HepG2 (cell line): ENCODE data around the gene ZCCHC3. TPM values are rescaled to one million over a fixed set of nuclear protein-coding genes. Genes with fewer than 3 reads are reported as not detected.
A peak's percentile ranks its signal among the peaks of the same experiment; 100 is the strongest.

Experiments
- ATF7-NPFF ChIP-seq: sonication (generic); formaldehyde crosslinking; IDR thresholded peaks from 2 replicates; pipeline ENCODE4 v1.8.1; 2023; ENCODE audit warnings: mild to moderate bottlenecking, low read depth, missing genetic modification reagents, moderate library complexity
- CBFB ChIP-seq: sonication (generic); formaldehyde crosslinking; IDR thresholded peaks from 2 replicates; pipeline ENCODE4 v1.4.0; 2020; ENCODE audit warnings: missing genetic modification reagents
- GABPB1 ChIP-seq: IDR thresholded peaks from 2 replicates; pipeline ENCODE4 v1.6.1; 2016; ENCODE audit warnings: mild to moderate bottlenecking, missing genetic modification reagents, moderate library complexity, missing compliant biosample characterization
- MEIS1 ChIP-seq: sonication (generic); formaldehyde crosslinking; IDR thresholded peaks from 2 replicates; pipeline ENCODE4 v1.9.0; 2021; ENCODE audit warnings: mild to moderate bottlenecking, missing genetic modification reagents, moderate library complexity, borderline replicate concordance
- RARG ChIP-seq: sonication (generic); formaldehyde crosslinking; IDR thresholded peaks from 2 replicates; pipeline ENCODE4 v1.4.0; 2020; ENCODE audit warnings: low read depth, mild to moderate bottlenecking, missing genetic modification reagents
- TCF7 ChIP-seq: sonication (generic); IDR thresholded peaks from 2 replicates; pipeline ENCODE4 v1.6.1; 2016; ENCODE audit warnings: antibody characterized with exemption, low read depth
- TSC22D2 ChIP-seq: sonication (generic); formaldehyde crosslinking; IDR thresholded peaks from 2 replicates; pipeline ENCODE4 v1.5.1; 2020; ENCODE audit warnings: missing genetic modification reagents, mild to moderate bottlenecking, borderline replicate concordance
- ZFP36L1 ChIP-seq: sonication (generic); formaldehyde crosslinking; IDR thresholded peaks from 2 replicates; pipeline ENCODE4 v1.8.0; 2022; ENCODE audit warnings: mild to moderate bottlenecking, missing genetic modification reagents, moderate library complexity
- ZNF552 ChIP-seq: sonication (generic); formaldehyde crosslinking; IDR thresholded peaks from 2 replicates; pipeline ENCODE4 v1.9.0; 2022; ENCODE audit warnings: missing genetic modification reagents, mild to moderate bottlenecking, borderline replicate concordance
- ZNF557 ChIP-seq: sonication (generic); formaldehyde crosslinking; IDR thresholded peaks from 2 replicates; pipeline ENCODE4 v1.4.0; 2020; ENCODE audit warnings: missing genetic modification reagents
- ZNF558 ChIP-seq: sonication (generic); formaldehyde crosslinking; IDR thresholded peaks from 2 replicates; pipeline ENCODE4 v1.9.0; 2022; ENCODE audit warnings: mild to moderate bottlenecking, missing genetic modification reagents, borderline replicate concordance
- ZNF564 ChIP-seq: sonication (generic); formaldehyde crosslinking; IDR thresholded peaks from 2 replicates; pipeline ENCODE4 v1.8.1; 2023; ENCODE audit warnings: mild to moderate bottlenecking, missing genetic modification reagents
- ZNF782 ChIP-seq: sonication (generic); formaldehyde crosslinking; IDR thresholded peaks from 2 replicates; pipeline ENCODE4 v1.4.0; 2020; ENCODE audit warnings: missing genetic modification reagents, mild to moderate bottlenecking, borderline replicate concordance
- polyA plus RNA-seq, 8 experiments: library from polyadenylated mRNA; depleted of rRNA in 3 of 8; stranded (reverse) in 7 of 8; unstranded in 1 of 8; fragments of >200 nt; fragmentation: Illumina TruSeq in 4 of 8; extraction: Trizol in 4 of 8; gene quantifications; 2 replicates each; pipeline versions ENCODE4 v1.2.1 to v1.2.3, GENCODE V29; 2011 to 2016; ENCODE audit warnings: low read depth in 4 of 8, missing spikeins in 1 of 8, mixed read lengths in 1 of 8; ENCODE audit not compliant: insufficient read depth in 1 of 8
- total RNA-seq, 5 experiments: library from RNA; depleted of rRNA; stranded (reverse); fragments of >200 nt; fragmentation: Illumina TruSeq; extraction: Trizol; gene quantifications; 2 replicates each; pipeline ENCODE4 v1.2.3, GENCODE V29; 2016; ENCODE audit warnings: low read depth in 1 of 5
- TF ChIP-seq, protein P1 (sequence below): sonication (generic); formaldehyde crosslinking; IDR thresholded peaks from 2 replicates; pipeline ENCODE4 v1.5.0; 2020; ENCODE audit warnings: mild to moderate bottlenecking, missing genetic modification reagents
- TF ChIP-seq, protein P2 (sequence below): sonication (generic); formaldehyde crosslinking; IDR thresholded peaks from 2 replicates; pipeline ENCODE4 v1.5.1; 2020; ENCODE audit warnings: missing genetic modification reagents, mild to moderate bottlenecking, borderline replicate concordance
- TF ChIP-seq, protein P3 (sequence below): sonication (generic); formaldehyde crosslinking; IDR thresholded peaks from 2 replicates; pipeline ENCODE4 v1.4.0; 2020; ENCODE audit warnings: missing genetic modification reagents
- TF ChIP-seq, protein P4 (sequence below): sonication (generic); formaldehyde crosslinking; IDR thresholded peaks from 2 replicates; pipeline ENCODE4 v1.9.0; 2021; ENCODE audit warnings: missing genetic modification reagents, borderline replicate concordance

ZCCHC3 gene
- total and polyA plus RNA-seq, 2 of the 13 experiments (the other 11 are each of a cell fraction or from before 2014, with no cell fraction given), result 46.6 to 63.0 TPM

DNA sequence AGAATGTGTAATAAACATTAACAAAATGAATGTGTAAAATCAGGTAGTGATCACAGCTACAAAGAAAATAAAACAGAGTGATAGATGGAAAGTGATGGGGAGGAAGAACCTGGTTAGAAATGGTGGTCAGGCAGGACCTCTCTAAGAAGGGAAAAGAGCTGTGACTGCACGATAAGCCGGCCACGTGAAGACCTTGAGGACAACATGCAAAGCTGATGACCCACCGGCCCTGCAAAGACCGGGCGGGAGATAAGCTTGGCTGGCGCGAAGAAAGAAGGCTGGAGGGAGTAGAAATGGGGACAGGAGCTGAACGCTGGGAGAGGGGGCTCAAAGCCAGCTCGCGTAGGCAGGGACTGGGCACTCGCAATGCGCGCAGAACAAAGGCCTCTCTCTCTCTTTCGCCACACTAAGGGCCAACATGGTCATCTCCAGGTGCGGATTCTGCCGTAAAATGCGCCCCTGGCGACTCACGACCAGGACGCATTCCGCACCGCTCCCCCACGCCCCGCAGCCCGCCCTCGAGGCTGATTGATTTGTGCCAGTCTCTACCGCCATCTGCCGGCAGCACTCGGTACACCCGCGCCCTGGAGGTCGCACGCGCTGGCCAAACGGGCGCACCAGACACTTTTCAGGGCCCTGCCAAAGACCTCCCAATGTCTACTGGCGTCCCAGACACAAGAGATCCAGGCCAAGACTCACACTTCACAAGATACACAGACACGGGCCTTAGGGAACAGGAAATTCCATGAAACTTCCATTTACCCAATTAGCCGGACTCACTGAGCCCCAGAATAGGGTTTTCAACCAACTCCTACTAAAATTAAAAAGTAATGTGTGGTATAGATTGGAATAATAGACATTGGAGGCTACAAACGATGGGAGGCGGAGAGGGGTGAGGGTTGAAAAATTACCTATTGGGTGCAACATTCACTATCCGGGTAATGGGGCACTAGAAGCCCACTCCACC is 30.5 kb upstream of the ZCCHC3 start (continued):
- TF ChIP-seq CBFB (CRISPR knock-in tag) (peak; percentile 80), ATF7-NPFF (peak; percentile 96), MEIS1 (CRISPR knock-in tag) (peak; percentile 96), RARG (peak; percentile 96; the same call in 1 of the 2 replicates), ZNF564 (CRISPR knock-in tag) (no peak; the same call in 1 of the 2 replicates), TCF7 (no peak; the same call in 1 of the 2 replicates), ZNF552 (CRISPR knock-in tag) (peak; percentile 94), TSC22D2 (CRISPR knock-in tag) (peak; percentile 66), ZNF558 (CRISPR knock-in tag) (no peak; the same call in 1 of the 2 replicates), ZNF782 (CRISPR knock-in tag) (peak; percentile 98; the same call in 1 of the 2 replicates), ZNF557 (CRISPR knock-in tag) (peak; percentile 81), ZFP36L1 (peak; percentile 67; the same call in 1 of the 2 replicates), GABPB1 (CRISPR knock-in tag) (peak; percentile 83)
- TF ChIP-seq, protein P1, sequence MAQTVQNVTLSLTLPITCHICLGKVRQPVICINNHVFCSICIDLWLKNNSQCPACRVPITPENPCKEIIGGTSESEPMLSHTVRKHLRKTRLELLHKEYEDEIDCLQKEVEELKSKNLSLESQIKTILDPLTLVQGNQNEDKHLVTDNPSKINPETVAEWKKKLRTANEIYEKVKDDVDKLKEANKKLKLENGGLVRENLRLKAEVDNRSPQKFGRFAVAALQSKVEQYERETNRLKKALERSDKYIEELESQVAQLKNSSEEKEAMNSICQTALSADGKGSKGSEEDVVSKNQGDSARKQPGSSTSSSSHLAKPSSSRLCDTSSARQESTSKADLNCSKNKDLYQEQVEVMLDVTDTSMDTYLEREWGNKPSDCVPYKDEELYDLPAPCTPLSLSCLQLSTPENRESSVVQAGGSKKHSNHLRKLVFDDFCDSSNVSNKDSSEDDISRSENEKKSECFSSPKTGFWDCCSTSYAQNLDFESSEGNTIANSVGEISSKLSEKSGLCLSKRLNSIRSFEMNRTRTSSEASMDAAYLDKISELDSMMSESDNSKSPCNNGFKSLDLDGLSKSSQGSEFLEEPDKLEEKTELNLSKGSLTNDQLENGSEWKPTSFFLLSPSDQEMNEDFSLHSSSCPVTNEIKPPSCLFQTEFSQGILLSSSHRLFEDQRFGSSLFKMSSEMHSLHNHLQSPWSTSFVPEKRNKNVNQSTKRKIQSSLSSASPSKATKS, result no peak
- TF ChIP-seq, protein P2, sequence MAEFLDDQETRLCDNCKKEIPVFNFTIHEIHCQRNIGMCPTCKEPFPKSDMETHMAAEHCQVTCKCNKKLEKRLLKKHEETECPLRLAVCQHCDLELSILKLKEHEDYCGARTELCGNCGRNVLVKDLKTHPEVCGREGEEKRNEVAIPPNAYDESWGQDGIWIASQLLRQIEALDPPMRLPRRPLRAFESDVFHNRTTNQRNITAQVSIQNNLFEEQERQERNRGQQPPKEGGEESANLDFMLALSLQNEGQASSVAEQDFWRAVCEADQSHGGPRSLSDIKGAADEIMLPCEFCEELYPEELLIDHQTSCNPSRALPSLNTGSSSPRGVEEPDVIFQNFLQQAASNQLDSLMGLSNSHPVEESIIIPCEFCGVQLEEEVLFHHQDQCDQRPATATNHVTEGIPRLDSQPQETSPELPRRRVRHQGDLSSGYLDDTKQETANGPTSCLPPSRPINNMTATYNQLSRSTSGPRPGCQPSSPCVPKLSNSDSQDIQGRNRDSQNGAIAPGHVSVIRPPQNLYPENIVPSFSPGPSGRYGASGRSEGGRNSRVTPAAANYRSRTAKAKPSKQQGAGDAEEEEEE (CRISPR knock-in tag), result peak; percentile 42; the same call in 1 of the 2 replicates
- TF ChIP-seq, protein P3, sequence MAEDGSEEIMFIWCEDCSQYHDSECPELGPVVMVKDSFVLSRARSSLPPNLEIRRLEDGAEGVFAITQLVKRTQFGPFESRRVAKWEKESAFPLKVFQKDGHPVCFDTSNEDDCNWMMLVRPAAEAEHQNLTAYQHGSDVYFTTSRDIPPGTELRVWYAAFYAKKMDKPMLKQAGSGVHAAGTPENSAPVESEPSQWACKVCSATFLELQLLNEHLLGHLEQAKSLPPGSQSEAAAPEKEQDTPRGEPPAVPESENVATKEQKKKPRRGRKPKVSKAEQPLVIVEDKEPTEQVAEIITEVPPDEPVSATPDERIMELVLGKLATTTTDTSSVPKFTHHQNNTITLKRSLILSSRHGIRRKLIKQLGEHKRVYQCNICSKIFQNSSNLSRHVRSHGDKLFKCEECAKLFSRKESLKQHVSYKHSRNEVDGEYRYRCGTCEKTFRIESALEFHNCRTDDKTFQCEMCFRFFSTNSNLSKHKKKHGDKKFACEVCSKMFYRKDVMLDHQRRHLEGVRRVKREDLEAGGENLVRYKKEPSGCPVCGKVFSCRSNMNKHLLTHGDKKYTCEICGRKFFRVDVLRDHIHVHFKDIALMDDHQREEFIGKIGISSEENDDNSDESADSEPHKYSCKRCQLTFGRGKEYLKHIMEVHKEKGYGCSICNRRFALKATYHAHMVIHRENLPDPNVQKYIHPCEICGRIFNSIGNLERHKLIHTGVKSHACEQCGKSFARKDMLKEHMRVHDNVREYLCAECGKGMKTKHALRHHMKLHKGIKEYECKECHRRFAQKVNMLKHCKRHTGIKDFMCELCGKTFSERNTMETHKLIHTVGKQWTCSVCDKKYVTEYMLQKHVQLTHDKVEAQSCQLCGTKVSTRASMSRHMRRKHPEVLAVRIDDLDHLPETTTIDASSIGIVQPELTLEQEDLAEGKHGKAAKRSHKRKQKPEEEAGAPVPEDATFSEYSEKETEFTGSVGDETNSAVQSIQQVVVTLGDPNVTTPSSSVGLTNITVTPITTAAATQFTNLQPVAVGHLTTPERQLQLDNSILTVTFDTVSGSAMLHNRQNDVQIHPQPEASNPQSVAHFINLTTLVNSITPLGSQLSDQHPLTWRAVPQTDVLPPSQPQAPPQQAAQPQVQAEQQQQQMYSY, result no peak
- TF ChIP-seq, protein P4, sequence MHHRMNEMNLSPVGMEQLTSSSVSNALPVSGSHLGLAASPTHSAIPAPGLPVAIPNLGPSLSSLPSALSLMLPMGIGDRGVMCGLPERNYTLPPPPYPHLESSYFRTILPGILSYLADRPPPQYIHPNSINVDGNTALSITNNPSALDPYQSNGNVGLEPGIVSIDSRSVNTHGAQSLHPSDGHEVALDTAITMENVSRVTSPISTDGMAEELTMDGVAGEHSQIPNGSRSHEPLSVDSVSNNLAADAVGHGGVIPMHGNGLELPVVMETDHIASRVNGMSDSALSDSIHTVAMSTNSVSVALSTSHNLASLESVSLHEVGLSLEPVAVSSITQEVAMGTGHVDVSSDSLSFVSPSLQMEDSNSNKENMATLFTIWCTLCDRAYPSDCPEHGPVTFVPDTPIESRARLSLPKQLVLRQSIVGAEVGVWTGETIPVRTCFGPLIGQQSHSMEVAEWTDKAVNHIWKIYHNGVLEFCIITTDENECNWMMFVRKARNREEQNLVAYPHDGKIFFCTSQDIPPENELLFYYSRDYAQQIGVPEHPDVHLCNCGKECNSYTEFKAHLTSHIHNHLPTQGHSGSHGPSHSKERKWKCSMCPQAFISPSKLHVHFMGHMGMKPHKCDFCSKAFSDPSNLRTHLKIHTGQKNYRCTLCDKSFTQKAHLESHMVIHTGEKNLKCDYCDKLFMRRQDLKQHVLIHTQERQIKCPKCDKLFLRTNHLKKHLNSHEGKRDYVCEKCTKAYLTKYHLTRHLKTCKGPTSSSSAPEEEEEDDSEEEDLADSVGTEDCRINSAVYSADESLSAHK (CRISPR knock-in tag), result 0 out of 2 replicates have a peak, but pooled peaks have one; percentile 86
